GM19023 (cell line): Measurements from ENCODE around the gene CASKIN1.
"Not testable (repeated sequence)": the region's sequence is repeated elsewhere in the genome, so short reads cannot be mapped to it uniquely, and the experiment has no call there.

ENCODE experiments used
- ATAC-seq: cut with Tn5 transposase; IDR thresholded peaks from one replicate; pipeline ENCODE4 v1.9.1; 2021; ENCODE audit warnings: mild to moderate bottlenecking, moderate library complexity; ENCODE audit not compliant: unreplicated experiment

The CASKIN1 gene

GRCh38 chr16:2211923-2212347 is 15.5 kb upstream of the CASKIN1 start:
- no peak for ATAC-seq

GRCh38 chr16:2210386-2211365 is 14.3 kb upstream of the CASKIN1 start, which contains the start of gene BRICD5:
Gene BRICD5, minus strand, starts transcription at chr16:2210863. Its CDS starts 30 bp downstream, at chr16:2210833.
- no peak for ATAC-seq

GRCh38 chr16:2210009-2210332 is 13.6 kb upstream of the CASKIN1 start:
- no peak for ATAC-seq

GRCh38 chr16:2209258-2210008 is 13.0 kb upstream of the CASKIN1 start:
- no peak for ATAC-seq

GRCh38 chr16:2208772-2209171 is 12.4 kb upstream of the CASKIN1 start:
- no peak for ATAC-seq

- ATAC-seq = no peak
Observed at GRCh38 chr16:2208308-2208707, 11.9 kb upstream of the CASKIN1 start.

GRCh38 chr16:2207872-2208271 is 11.5 kb upstream of the CASKIN1 start:
- no peak for ATAC-seq

GRCh38 chr16:2206780-2207433 is 10.5 kb upstream of the CASKIN1 start:
- no peak for ATAC-seq

- no peak for ATAC-seq
Observed at GRCh38 chr16:2206420-2206779, 10.0 kb upstream of the CASKIN1 start.

GRCh38 chr16:2205967-2206313 is 9.5 kb upstream of the CASKIN1 start:
- ATAC-seq = peak; percentile 12

- peak; percentile 72 for ATAC-seq
Observed at GRCh38 chr16:2205104-2205966, 8.9 kb upstream of the CASKIN1 start, which contains the start of gene MLST8. Gene MLST8, plus strand, starts transcription at chr16:2205454. Its CDS starts 632 bp downstream, at chr16:2206086.

GRCh38 chr16:2204416-2205103 is 8.2 kb upstream of the CASKIN1 start:
- ATAC-seq = no peak

GRCh38 chr16:2203119-2203688 is 6.8 kb upstream of the CASKIN1 start:
- not testable (repeated sequence) for ATAC-seq

- no peak for ATAC-seq
Observed at GRCh38 chr16:2200313-2200712, 3.9 kb upstream of the CASKIN1 start.

- no peak for ATAC-seq
Observed at GRCh38 chr16:2199621-2200139, 3.3 kb upstream of the CASKIN1 start.

- ATAC-seq = no peak
Observed at GRCh38 chr16:2199095-2199494, 2.7 kb upstream of the CASKIN1 start.

- ATAC-seq = no peak
Observed at GRCh38 chr16:2198283-2198682, 1.9 kb upstream of the CASKIN1 start.

- ATAC-seq = no peak
Observed at GRCh38 chr16:2197765-2198164, 1.4 kb upstream of the CASKIN1 start.

GRCh38 chr16:2196981-2197511 is 641 bp upstream of the CASKIN1 start:
- ATAC-seq = no peak
